HG02571 (cell line): Measurements from ENCODE around the gene HLX.

Experiments used
- ATAC-seq: cut with Tn5 transposase; IDR thresholded peaks from one replicate; pipeline ENCODE4 v1.9.1; 2021; ENCODE audit warnings: mild to moderate bottlenecking, moderate library complexity; ENCODE audit not compliant: unreplicated experiment

Gene HLX

GRCh38 chr1:220882061-220882891 is 3.0 kb downstream of the HLX start:
- ATAC-seq, result no peak

- ATAC-seq, result no peak
Observed at GRCh38 chr1:220884109-220884980, 5.1 kb downstream of the HLX start.

- no peak for ATAC-seq
Observed at GRCh38 chr1:220884981-220885918, 6.0 kb downstream of the HLX start.

- no peak for ATAC-seq
Observed at GRCh38 chr1:220885971-220886370, 6.7 kb downstream of the HLX start.

- no peak for ATAC-seq
Observed at GRCh38 chr1:220886470-220887201, 7.4 kb downstream of the HLX start.

- ATAC-seq, result no peak
Observed at GRCh38 chr1:220887202-220887519, 7.9 kb downstream of the HLX start.

GRCh38 chr1:220887520-220888416 is 8.5 kb downstream of the HLX start:
- no peak for ATAC-seq

- no peak for ATAC-seq
Observed at GRCh38 chr1:220888417-220888986, 9.3 kb downstream of the HLX start.

GRCh38 chr1:220889333-220889732 is 10.1 kb downstream of the HLX start:
- no peak for ATAC-seq

GRCh38 chr1:220889848-220890287 is 10.6 kb downstream of the HLX start:
- ATAC-seq, result no peak

- ATAC-seq, result no peak
Observed at GRCh38 chr1:220890602-220891001, 11.4 kb downstream of the HLX start.

- ATAC-seq, result no peak
Observed at GRCh38 chr1:220891224-220892085, 12.2 kb downstream of the HLX start.

GRCh38 chr1:220892086-220892376 is 12.8 kb downstream of the HLX start:
- no peak for ATAC-seq

GRCh38 chr1:220892997-220893700 is 13.9 kb downstream of the HLX start:
- no peak for ATAC-seq

GRCh38 chr1:220893701-220894024 is 14.4 kb downstream of the HLX start:
- ATAC-seq, result no peak

- ATAC-seq, result no peak
Observed at GRCh38 chr1:220894025-220894923, 15.0 kb downstream of the HLX start.

GRCh38 chr1:220894924-220895256 is 15.6 kb downstream of the HLX start:
- no peak for ATAC-seq
